GM12892 (cell line): ENCODE measurements around the gene CENPT.

Experiments used
- DNase-seq: peaks from one replicate; pipeline ENCODE4 v3.0.0; 2011; ENCODE audit not compliant: insufficient read length
- FAIRE-seq: peaks from 2 replicates; lab custom pipeline; 2011; peaks lifted over from hg19 to GRCh38; lab: Jason Lieb, UNC
- POLR2A ChIP-seq: IDR thresholded peaks from 2 replicates; pipeline ENCODE4 v1.6.1; 2011; ENCODE audit warnings: low read depth, low read length, control low read depth
- POLR2AphosphoS5 ChIP-seq: IDR thresholded peaks from 2 replicates; pipeline ENCODE4 v1.6.1; 2011; ENCODE audit warnings: low read depth, low read length, control low read depth
- TAF1 ChIP-seq: IDR thresholded peaks from 2 replicates; pipeline ENCODE4 v1.6.1; 2011; ENCODE audit warnings: low read depth, mild to moderate bottlenecking, control low read depth, low read length, borderline replicate concordance

CENPT gene

DNA sequence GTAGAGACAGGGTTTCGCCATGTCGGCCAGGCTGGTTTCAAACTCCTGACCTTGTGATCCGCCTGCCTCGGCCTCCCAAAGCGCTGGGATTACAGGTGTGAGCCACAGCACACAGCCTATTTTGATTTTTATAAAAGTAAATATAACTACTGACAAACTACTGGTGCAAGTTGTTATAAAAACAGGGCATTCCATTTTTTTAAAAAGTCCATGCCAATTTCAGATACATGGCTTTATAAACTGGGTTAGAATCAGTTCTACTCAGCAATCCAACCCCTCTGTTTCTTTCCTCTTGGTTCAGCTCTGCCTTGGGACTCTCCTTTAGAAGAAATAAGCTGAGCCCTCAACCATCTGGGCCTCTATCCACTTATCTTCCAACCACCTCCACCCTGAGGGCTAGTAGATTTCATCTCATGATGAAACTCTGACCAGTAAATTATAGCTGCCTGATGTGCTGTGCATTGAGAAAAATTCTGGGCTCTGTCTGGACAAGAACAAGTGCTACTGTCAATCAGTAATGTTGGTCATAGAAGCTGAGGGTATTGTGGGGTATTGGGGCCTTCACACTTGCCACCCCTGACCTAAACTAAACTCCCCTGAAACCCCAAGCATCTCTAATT lies 51.3 kb downstream of the CENPT start:
- no peak for TF ChIP-seq POLR2AphosphoS5
- no peak for TF ChIP-seq TAF1
- TF ChIP-seq POLR2A, result no peak
- no peak for FAIRE-seq
- no peak for DNase-seq

DNA sequence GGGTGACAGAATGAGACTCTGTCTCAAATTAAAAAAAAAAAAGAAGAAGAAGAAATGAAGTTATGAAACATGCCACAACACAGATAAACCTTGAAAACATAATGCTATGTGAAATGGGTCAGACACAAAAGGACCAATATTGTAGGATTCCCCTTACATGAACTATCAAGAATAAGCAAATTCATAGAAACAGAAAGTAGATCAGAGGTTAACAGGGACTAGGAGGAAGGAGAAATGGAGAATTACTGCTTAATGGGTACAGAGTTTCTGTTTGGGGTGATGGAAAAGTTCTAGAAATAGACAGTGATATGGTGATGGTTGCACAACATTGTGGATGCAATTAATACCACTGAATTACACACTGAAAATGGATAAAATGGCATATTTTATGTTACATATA lies 57.4 kb downstream of the CENPT start:
- TF ChIP-seq POLR2A, result no peak
- TF ChIP-seq POLR2AphosphoS5, result no peak
- no peak for TF ChIP-seq TAF1
- DNase-seq, result no peak
- no peak for FAIRE-seq

DNA sequence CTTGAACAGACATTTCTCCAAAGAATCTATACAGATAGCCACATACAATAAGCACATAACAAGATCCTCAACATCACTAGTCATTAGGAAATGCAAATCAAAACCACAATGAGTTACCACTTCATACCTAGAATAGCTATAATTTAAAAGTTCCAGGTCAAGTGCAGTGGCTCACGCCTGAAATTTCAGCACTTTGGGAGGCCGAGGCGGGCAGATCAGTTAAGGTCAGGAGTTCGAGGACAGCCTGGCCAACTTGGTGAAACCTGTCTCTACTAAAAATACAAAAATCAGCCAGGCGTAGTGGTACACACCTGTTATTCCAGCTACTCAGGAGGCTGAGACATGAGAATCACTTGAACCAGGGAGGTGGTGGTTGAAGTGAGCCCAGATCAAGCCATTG lies 61.0 kb downstream of the CENPT start:
- TF ChIP-seq POLR2A (no peak), POLR2AphosphoS5 (no peak), TAF1 (no peak)
- FAIRE-seq, result no peak
- DNase-seq, result no peak

DNA sequence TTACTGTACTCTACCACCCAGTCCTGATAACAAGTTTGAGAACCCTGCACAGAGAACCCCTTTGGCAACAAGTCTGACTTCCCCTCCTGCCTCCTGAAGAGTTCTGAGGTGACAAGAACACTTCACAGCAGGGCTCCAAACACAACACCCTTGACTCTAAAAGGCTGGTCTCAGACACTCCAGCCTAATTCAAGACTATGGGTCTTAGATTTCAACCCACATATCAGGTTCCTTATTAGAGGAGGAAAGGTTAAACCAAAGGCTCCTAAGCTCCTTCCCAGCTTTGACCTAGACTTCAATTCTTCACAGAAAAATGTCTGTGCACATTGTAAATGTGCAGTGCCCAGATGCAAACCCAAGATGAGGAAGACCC lies 64.2 kb downstream of the CENPT start:
- DNase-seq (no peak), FAIRE-seq (no peak)
- no peak for TF ChIP-seq POLR2A
- no peak for TF ChIP-seq POLR2AphosphoS5
- TF ChIP-seq TAF1, result no peak

DNA sequence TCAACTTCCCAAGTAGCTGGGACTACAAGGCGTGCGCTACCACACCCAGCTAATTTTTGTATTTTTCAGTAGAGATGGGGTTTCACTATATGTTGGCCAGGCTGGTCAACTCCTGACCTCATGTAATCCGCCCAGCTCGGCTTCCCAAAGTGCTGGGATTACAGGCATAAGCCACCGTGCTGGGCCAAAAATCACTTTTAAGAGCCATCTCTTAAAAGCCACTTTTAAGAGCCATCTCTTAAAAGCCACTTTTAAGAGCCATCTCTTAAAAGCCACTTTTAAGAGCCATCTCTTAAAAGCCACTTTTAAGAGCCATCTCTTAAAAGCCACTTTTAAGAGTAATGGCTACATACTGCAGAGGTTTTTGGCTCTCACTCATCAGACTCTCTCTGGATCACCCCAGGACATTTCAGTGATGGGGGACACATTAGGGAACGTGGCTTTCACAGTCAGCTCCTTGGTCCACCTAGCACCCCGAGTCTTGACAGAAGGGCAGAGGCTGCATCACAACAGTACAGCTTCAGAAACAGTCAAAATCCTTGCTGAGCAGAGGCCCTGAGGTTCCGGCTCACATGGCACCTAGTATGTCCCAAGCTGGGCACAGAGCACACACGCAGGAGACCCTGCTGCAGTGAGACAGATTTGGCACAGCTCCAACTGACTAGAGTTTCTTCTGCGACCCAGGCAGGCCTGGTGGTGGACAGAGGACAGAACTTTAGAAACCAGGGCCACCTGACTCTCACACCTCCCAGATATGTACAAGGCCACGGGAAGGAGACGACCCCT lies 64.7 kb downstream of the CENPT start:
- TF ChIP-seq TAF1 (no peak), POLR2A (no peak), POLR2AphosphoS5 (no peak)
- FAIRE-seq (no peak), DNase-seq (no peak)

DNA sequence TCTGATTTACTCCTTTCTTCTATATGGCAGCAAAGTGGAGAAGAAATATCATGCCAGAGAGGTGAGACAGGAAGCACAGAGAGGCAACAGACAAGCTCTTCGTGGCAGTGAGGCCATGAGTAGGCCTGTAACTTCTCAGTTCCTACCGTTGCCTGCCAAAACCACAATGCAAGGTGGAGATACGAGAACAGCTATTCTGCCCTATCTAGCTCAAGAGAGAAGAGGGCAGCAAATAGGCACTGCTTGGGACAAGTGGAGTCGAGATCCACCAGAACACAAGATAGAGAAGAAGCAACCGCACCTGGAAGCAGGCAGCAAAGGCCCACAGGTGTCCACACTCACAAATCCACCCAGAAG lies 66.0 kb downstream of the CENPT start:
- DNase-seq, result no peak
- no peak for FAIRE-seq
- TF ChIP-seq POLR2AphosphoS5, result no peak
- TF ChIP-seq POLR2A, result no peak
- TF ChIP-seq TAF1, result no peak

DNA sequence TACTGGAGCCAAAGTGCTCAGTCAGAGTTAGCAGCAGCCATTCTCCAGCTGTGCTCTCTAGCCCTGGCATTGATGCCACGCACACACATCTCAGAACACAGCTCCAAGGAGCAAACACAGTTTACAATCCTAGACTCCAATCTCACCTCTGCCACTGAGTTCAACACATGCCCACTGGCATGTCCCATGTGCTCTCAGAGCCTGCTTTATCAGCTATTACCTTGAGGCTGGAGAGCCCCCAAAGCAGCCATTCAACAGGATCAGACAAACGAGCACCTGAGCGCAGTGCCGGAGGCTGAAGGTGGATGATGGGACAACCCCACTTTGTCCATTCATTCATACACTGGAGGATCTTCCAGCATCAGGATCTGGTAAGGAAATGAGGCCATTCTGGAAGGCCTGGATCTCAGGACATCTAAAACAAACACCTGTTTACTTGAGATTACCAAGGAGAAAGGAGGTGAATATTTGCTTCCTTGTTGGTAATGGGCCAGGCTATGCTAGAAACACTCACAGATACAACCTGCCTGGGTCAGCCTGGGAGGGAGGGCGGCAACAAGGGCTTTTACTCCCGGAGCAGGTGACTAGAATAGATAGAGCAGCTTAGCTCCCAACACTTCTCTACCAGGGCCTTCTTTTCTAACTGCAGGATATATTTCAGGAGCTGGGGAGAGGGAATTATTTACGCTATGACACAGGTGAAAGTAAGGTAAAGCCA lies 66.5 kb downstream of the CENPT start:
- TF ChIP-seq POLR2A (no peak), POLR2AphosphoS5 (no peak), TAF1 (no peak)
- DNase-seq (no peak), FAIRE-seq (no peak)

DNA sequence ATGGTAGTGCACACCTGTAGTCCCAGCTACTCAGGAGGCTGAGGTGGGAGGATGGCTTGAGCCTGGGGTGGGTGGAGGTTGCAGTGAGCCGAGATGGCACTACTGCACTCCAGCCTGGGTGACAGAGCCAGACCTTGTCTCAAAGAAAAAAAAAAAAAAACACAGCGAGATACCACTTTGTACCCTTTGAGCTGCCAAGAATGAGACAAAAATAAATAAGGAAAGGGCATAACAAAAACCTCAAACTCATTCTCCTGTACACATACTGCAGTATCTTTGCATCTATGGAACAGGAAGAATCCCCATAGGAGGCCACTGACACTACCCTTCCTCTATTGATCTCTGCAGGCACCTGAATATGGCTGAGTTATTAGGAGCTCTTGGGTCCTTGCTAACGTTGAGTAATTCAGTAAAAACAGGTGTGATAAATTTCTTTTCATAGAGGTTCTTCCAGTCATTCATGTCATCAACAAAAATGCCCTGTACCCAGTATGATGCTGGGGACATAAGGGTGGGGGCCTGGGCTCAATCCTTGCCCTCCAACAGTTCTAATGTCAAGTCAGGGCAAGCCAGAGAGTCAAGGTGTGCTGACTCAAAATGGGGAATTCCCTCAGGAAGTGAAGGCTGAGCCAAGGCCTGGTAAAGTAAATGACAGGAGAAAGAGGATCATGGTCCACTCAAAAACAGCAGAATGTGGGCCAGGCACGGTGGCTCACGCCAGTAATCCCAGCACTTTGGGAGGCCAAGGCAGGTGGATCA lies 68.1 kb downstream of the CENPT start:
- FAIRE-seq, result no peak
- DNase-seq, result no peak
- TF ChIP-seq POLR2A, result no peak
- no peak for TF ChIP-seq POLR2AphosphoS5
- TF ChIP-seq TAF1, result no peak
